Stomach (tissue), 9 donors: ENCODE data around the gene KANK4. TPM values are rescaled to one million over a fixed set of nuclear protein-coding genes. Genes with fewer than 3 reads are reported as not detected.

Experiments
- DNase-seq, 2 donors: peaks; one replicate each; pipeline versions ENCODE4 v3.0.0 to v3.0.0-alpha.2; 2013 to 2019
- H3K27ac ChIP-seq, 5 donors: fragments of 200-600 bp in 4 of 5; sonication (generic) in 4 of 5; one replicate each; pipeline ENCODE4 v1.5.1; 2013 to 2019; ENCODE audit warnings: mild to moderate bottlenecking in 1 of 5, moderate library complexity in 1 of 5
- H3K27me3 ChIP-seq, 3 donors: fragments of 200-600 bp; sonication (generic); one replicate each; pipeline ENCODE4 v1.5.1; 2017 to 2019; ENCODE audit warnings: mixed run types in 1 of 3
- H3K36me3 ChIP-seq, 4 donors: fragments of 200-600 bp; sonication (generic); 1 replicate in 3 of 4; 2 replicates in 1 of 4; pipeline ENCODE4 v1.5.1; 2016 to 2019
- H3K4me1 ChIP-seq, 4 donors: fragments of 200-600 bp; sonication (generic); one replicate each; pipeline ENCODE4 v1.5.1; 2016 to 2019
- H3K4me3 ChIP-seq, 4 donors: fragments of 200-600 bp; sonication (generic) in 3 of 4; one replicate each; pipeline ENCODE4 v1.5.1; 2016 to 2019; ENCODE audit warnings: mild to moderate bottlenecking in 1 of 4
- H3K9me3 ChIP-seq, 4 donors: fragments of 200-600 bp; sonication (generic); one replicate each; pipeline ENCODE4 v1.5.1; 2016 to 2019
- EP300 ChIP-seq: sonication (generic); formaldehyde crosslinking; IDR thresholded peaks from one replicate; pipeline ENCODE4 v1.6.1; 2017; ENCODE audit warnings: antibody characterized with exemption
- POLR2A ChIP-seq, 4 donors: fragments of 450-650 bp; IDR thresholded peaks; one replicate each; pipeline ENCODE4 v1.6.1; 2016; ENCODE audit warnings: antibody characterized with exemption in 4 of 4, control low read depth in 2 of 4, mild to moderate bottlenecking in 1 of 4, moderate library complexity in 1 of 4
- POLR2AphosphoS5 ChIP-seq, 3 donors: sonication (generic); formaldehyde crosslinking; IDR thresholded peaks; one replicate each; pipeline ENCODE4 v1.6.1; 2016; ENCODE audit warnings: antibody characterized with exemption in 3 of 3
- WGBS, 5 donors: extraction: QIAGEN DNeasy Blood & Tissue Kit in 3 of 5; methylation state at CpG; one replicate each; pipeline versions ENCODE4 v1.1.5 to v1.1.7; 2013 to 2018; 5-methylcytosine and 5-hydroxymethylcytosine counted together
- intact Hi-C: fragments of 100-400 bp; cut with DNase I; formaldehyde crosslinking; loops from one replicate; pipeline ENCODE4 v1.15.1; 2023; ENCODE audit warnings: low total_unique reads
- polyA plus RNA-seq, 3 donors: library from polyadenylated mRNA; stranded (reverse); fragments of 200-250 nt; gene quantifications; one replicate each; pipeline ENCODE4 v1.2.3, GENCODE V29; 2013
- total RNA-seq, 5 donors: library from RNA; depleted of rRNA; stranded (reverse); fragments of >200 nt; gene quantifications; one replicate each; pipeline versions ENCODE4 v1.1.0 to v1.2.3, GENCODE V29; 2014 to 2016
- TF ChIP-seq, protein P1 (sequence below), 7 experiments: fragments of 450-650 bp in 4 of 7; fragments of 200-600 bp in 3 of 7; sonication (generic) in 3 of 7; IDR thresholded peaks; one replicate each; pipeline ENCODE4 v1.5.1; 2016 to 2019; ENCODE audit warnings: antibody characterized with exemption in 7 of 7, control low read depth in 2 of 7, mild to moderate bottlenecking in 1 of 7
- donor health status: healthy with polysubstance abuse.
- donor health status: Bipolar disorder and iron deficiency.
- donor health status: healthy.

Gene KANK4
- total and polyA plus RNA-seq, 8 donors = 0.31 to 3.9 (median 2.0) TPM; not detected in 2

DNA sequence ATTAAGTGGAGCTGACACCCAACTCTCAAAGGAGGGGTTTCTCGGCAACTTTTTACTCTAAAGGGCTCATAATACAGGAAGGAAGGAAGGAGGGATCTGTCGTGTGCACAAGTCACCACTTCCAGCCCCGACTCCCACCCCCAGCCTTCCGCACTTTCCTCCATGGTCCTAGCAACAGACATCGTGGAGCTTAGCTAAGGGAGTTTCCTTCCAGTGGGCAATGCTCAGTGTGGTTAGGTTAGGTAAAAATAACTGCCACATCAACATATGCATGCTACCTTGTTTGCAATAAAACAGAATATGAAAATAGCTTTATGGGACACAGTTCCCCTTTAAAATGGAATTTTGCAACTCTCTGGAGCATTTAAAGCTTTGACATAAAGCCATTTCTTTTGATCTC, 35.2 kb downstream of the KANK4 start:
- no peak overlapping the region for H3K27ac ChIP-seq
- no peak for DNase-seq
- TF ChIP-seq POLR2A (IDR thresholded peaks at IDR 0.05) (no peak), EP300 (no peak), POLR2AphosphoS5 (IDR thresholded peaks at IDR 0.05) (no peak)
- TF ChIP-seq, protein P1, sequence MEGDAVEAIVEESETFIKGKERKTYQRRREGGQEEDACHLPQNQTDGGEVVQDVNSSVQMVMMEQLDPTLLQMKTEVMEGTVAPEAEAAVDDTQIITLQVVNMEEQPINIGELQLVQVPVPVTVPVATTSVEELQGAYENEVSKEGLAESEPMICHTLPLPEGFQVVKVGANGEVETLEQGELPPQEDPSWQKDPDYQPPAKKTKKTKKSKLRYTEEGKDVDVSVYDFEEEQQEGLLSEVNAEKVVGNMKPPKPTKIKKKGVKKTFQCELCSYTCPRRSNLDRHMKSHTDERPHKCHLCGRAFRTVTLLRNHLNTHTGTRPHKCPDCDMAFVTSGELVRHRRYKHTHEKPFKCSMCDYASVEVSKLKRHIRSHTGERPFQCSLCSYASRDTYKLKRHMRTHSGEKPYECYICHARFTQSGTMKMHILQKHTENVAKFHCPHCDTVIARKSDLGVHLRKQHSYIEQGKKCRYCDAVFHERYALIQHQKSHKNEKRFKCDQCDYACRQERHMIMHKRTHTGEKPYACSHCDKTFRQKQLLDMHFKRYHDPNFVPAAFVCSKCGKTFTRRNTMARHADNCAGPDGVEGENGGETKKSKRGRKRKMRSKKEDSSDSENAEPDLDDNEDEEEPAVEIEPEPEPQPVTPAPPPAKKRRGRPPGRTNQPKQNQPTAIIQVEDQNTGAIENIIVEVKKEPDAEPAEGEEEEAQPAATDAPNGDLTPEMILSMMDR (IDR thresholded peaks at IDR 0.05) = no peak
- peaks cover 0 to 8% (median 0%) of the 10 kb centered on the region in 4 donors for H3K36me3 ChIP-seq
- WGBS, 5 donors = 64 to 78% (median 70%) methylated on average over 5 of the region's 5 CpGs
- peaks cover 5 to 22% (median 19%) of the 10 kb centered on the region in 4 donors for H3K4me1 ChIP-seq
- no peak overlapping the region for H3K4me3 ChIP-seq
- peaks cover 0 to 8% (median 7%) of the 10 kb centered on the region in 3 donors for H3K27me3 ChIP-seq
- intact Hi-C loops = no loop called here
- H3K9me3 ChIP-seq = peaks cover 0 to 7% (median 0%) of the 10 kb centered on the region in 4 donors

DNA sequence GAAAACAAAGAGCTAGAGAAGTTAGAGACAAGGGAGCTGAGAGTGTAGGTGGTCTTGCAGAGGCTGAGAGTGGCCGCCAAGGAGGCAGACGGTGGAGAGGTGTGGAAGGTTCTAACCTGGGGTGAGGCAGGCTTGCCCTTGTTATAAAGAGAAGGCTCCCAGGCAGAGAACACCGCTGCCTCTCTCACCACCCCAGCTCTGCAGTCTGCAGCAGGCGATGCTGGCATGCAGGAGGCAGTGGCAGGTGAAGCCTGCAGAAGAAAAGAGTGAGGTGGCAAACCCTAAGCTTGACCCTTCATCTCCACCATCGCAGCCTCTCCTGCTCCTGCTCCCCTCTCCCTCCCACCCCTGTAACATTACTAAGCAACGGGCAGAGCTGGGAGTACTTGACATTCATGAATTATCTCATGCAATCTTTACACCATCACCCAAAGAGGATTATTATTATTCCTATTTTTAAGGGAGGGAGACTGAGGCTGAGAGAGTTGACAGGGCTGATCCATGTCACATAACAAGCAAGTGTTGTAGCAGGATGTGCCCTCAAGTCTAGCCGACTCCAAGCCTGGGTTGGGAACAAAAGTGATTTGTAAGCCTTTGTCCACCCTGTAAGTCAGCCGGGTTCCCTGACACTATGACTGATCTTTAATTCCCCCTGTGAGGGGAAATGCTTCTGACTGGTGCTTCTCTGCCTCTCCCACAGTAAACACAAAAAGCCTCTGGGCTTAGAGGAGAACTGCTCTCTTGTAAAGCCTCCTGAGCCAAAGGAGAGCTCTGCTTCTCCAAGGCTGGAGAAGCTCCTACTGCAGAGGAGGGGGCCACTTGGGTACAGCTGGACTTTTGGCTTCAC, 36.1 kb downstream of the KANK4 start:
- DNase-seq = no peak
- TF ChIP-seq EP300 (no peak), POLR2A (IDR thresholded peaks at IDR 0.05) (no peak), POLR2AphosphoS5 (IDR thresholded peaks at IDR 0.05) (no peak)
- TF ChIP-seq, protein P1 (IDR thresholded peaks at IDR 0.05) = no peak
- intact Hi-C loops = no loop called here
- Histone ChIP-seq H3K27me3 (peaks cover 0 to 8% (median 7%) of the 10 kb centered on the region in 3 donors), H3K36me3 (peaks cover 0 to 8% (median 0%) of the 10 kb centered on the region in 4 donors), H3K9me3 (peaks cover 0 to 7% (median 0%) of the 10 kb centered on the region in 4 donors), H3K4me1 (peaks cover 5 to 22% (median 19%) of the 10 kb centered on the region in 4 donors), H3K4me3 (no peak overlapping the region), H3K27ac (no peak overlapping the region)
- 70 to 83% (median 75%) methylated on average over 8 of the region's 8 CpGs for WGBS, 5 donors

DNA sequence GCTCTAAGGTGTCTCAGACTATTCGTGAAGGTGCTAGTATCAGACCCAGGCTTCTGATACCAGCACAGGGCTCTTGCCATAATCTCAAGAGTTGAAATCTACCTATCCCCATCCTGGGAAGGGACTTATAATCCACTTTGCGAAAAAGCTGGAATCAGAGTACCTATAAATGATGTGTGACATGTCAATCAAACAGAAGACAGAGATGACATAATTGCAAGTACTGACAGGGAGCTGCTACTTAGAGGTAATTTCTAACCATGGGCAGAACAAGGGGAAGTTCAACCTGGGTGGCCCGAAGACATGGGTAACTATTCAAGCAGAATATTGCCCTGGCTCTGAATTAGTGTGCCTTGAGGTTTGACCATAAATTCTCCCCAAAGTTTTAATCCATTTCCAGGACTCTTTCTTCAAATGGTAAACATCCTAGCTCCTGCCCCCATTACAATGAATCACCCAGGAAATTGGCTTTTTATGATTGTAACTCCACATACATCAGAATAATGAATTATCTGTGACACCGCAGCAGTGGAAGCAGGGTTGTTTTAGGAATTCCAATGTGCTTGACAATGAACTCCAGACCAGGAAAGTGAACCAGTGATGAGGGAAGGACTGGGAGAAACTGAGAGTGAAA, 37.2 kb downstream of the KANK4 start:
- 89 to 97% (median 94%) methylated on average over 4 of the region's 4 CpGs for WGBS, 5 donors
- Histone ChIP-seq H3K4me3 (no peak overlapping the region), H3K36me3 (peaks cover 0 to 8% (median 0%) of the 10 kb centered on the region in 4 donors), H3K4me1 (peaks cover 5 to 19% (median 15%) of the 10 kb centered on the region in 4 donors), H3K27me3 (peaks cover 0 to 6% (median 5%) of the 10 kb centered on the region in 3 donors), H3K9me3 (peaks cover 0 to 13% (median 4%) of the 10 kb centered on the region in 4 donors), H3K27ac (no peak overlapping the region)
- no peak for DNase-seq
- intact Hi-C loops = no loop called here
- TF ChIP-seq, protein P1 (IDR thresholded peaks at IDR 0.05) = no peak
- TF ChIP-seq POLR2AphosphoS5 (IDR thresholded peaks at IDR 0.05) = no peak
- no peak for TF ChIP-seq EP300
- TF ChIP-seq POLR2A (IDR thresholded peaks at IDR 0.05) = no peak

DNA sequence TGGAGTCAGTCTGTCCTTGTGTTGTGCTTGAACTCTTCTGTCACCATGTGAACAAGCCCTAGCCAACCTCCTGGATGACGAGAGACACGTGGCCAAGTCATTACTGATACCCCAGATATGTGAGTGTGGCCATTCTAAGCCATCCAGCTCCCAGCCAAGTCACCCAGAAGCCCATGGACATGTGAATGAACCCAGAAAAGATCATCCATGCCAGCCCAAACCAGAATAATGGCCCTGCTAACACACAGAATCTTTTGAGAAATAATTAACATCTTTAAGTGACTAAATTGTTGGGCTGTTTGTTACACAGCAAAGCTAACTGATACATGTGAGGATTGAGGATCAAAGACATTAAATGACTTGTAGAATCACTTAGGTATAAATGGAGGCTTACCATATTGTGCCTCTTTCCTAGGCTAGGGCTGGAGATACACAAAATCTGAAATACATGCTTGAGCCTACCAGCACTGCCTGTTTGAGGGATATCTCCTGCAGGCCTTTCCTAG, 38.2 kb downstream of the KANK4 start:
- no peak for DNase-seq
- no peak overlapping the region for H3K4me3 ChIP-seq
- peaks cover 0 to 9% (median 5%) of the 10 kb centered on the region in 4 donors for H3K4me1 ChIP-seq
- intact Hi-C loops = no loop called here
- no peaks in the 10 kb centered on the region for H3K27me3 ChIP-seq
- peaks cover 0 to 13% (median 4%) of the 10 kb centered on the region in 4 donors for H3K9me3 ChIP-seq
- WGBS, 5 donors = 80 to 91% (median 84%) methylated on average over 2 of the region's 2 CpGs
- TF ChIP-seq POLR2AphosphoS5 (IDR thresholded peaks at IDR 0.05) = no peak
- TF ChIP-seq, protein P1 (IDR thresholded peaks at IDR 0.05) = no peak
- no peak for TF ChIP-seq EP300
- TF ChIP-seq POLR2A (IDR thresholded peaks at IDR 0.05) = no peak
- no peak overlapping the region for H3K27ac ChIP-seq
- peaks cover 0 to 8% (median 0%) of the 10 kb centered on the region in 4 donors for H3K36me3 ChIP-seq
